HG02588 (cell line): ENCODE results near the gene TRPC4.

Experiments
- ATAC-seq: cut with Tn5 transposase; IDR thresholded peaks from one replicate; pipeline ENCODE4 v1.9.1; 2021; ENCODE audit warnings: mild to moderate bottlenecking, moderate library complexity; ENCODE audit not compliant: unreplicated experiment

Gene TRPC4

GRCh38 chr13:37735293-37735692 lies 134.3 kb downstream of the TRPC4 start:
- no peak for ATAC-seq

- no peak for ATAC-seq
These were observed 139.7 kb downstream of the TRPC4 start for GRCh38 chr13:37729876-37730275.

GRCh38 chr13:37716420-37717195 lies 153.0 kb downstream of the TRPC4 start:
- ATAC-seq: no peak

DNA sequence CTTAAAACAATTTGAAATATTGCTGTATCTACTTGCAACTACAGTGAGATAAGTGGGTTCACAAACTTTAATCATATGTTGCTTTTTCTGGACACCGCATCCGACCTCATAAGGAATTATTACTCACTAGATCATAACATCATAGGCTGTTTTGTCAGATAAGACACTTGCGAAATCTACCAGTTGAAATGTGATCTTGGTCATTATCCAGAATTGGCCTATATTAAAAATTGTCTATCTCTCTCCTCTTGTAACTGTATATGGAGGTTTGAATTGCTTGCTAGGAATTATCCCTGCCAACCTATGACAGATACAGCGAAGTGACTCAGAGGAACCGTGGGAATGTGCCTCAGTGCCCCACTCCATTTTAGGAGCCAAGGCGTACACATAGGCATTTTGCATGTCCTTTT lies 154.0 kb downstream of the TRPC4 start:
- no peak for ATAC-seq

DNA sequence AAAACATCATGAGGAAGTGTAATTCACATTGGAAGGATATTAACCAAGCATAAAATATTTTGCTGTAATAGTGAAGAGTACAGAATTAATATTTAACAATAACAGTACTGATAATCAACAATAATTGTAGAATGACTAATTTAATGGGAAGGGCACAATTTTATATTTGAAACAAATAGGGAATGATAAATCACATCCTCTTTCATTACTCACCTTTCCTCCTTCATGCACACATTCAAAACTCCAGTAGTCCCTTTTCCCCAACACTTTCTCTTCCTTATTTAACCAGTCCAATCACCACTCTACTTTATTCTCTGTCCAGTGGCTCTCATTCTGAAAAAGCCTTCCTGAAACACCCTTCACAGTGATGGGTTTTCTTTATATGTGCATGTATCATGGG lies 160.3 kb downstream of the TRPC4 start:
- ATAC-seq: no peak

DNA sequence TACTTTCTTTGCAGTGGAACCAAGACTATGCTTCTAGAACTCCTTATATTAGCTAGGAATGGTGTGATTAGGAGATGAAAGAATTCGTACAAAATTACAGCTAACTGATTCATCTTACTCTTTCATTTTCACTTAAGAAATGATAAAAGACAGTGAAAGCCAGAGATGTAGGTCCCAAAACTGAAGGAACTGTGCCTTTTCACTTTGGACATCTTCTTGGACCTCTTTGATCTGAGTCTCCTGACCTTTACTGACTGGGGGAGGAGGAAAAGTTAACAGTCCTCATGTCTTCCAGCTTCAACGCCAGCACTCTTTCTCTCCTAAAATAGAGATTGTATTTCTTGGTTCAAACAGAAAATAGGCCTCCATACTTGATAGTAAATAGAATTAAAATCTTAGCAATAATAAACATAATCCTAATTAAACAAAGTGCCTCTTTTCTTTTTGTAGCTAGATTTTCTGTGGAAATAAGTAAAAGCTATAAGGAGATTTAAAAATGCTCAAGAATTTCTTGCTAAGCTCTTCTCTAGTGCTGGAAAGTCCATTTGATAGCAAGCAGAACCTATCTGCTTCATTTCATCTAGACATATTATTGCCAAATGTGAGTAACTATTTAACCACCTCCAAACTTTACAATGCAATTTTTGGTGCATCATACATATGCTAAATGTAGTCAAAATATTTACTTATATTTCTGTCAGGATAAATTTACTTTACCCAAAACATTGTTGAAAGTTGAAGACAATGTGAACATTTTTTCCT lies 161.7 kb downstream of the TRPC4 start:
- no peak for ATAC-seq

DNA sequence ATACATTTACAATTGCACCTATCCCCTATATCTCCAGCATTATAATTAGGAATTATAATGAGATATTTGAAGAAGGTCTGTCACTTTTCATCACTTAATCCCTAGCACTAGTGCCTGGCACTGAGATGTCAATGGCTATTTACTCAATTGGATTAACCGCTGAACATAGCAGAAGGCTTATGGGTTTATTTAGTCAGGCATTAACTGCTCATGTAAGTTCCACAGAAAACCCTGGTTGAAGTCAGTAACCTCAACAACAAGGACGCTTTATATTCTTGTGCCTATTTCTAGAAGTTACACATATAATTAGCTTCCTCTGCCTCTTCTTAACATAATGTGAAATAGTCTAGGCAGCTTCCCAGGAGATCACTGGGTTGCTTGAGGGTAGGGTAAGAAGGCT lies 163.5 kb downstream of the TRPC4 start:
- no peak for ATAC-seq

DNA sequence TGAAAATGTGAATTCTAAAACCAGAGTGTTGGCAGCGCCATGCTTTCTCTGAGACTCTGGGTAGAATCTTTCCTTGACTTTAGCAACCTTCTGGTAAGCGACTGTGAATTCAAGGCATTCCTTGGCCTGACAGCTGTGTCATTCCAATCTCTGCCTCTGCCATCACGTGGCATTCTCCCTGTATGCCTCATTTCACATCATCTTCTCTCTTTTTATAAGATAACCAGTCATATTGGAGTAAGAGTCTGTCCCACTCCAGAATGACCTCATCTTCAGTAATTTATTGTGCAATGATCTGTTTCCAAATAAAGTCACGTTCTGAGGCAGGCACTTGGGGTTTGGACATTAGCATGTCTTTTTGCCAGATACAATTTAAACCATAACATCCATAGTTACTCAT lies 167.6 kb downstream of the TRPC4 start:
- ATAC-seq: no peak

- no peak for ATAC-seq
These were observed 168.3 kb downstream of the TRPC4 start for GRCh38 chr13:37701306-37701705.

GRCh38 chr13:37700887-37701286 lies 168.7 kb downstream of the TRPC4 start:
- no peak for ATAC-seq

DNA sequence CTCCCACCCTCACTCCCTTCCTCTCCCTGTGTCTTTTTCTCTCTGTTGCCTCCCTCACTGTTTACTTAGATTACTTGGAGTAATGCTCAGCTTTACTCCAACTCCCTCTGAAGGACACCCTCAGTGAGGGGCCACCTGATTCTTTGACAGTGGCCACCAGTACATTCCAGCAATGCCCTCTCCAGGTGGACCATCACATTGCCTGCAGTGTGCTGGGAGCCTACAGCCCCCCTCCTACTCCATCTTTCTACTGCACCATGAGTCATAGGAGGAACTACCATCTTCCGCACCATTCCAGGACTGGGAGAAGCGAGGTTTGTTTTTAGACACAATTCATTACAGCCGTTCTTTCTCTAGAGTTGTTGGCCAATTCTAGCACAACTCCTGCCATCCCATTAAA lies 174.4 kb downstream of the TRPC4 start:
- ATAC-seq: no peak

DNA sequence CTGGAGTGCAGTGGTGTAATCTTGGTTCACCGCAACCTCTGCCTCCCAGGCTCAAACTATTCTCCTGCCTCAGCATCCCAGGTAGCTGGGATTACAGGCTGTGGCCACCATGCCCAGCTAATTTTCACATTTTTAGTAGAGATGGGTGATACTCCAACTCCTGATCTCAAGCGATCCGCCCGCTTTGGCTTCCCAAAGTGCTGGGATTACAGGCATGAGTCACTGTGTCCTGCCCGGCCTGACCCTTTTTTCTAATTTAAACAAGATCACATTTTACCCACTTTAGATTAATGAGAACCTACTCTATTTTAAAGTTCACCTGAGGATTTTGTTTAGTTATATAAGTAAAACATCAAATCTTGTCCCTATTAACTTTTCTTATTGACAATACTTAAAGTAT lies 179.2 kb downstream of the TRPC4 start:
- no peak for ATAC-seq

DNA sequence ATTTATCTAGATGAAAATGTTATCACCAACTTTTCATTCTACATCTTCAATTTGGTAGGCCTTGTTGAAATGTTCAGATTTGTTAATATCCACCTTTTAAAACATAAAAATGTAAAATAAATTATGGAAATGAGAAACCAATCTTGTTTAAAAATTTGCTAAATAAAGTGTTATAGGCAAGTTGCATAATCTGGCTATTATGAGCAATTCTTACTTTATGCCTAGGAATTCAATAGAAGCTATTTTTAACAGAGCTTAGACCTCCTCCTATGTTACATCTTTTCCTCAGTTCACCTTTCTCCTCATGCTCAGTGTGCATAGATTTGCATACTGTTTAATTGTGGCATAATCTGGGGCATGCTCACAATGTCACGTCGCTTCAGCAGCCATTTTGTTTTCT lies 183.1 kb downstream of the TRPC4 start:
- no peak for ATAC-seq

- no peak for ATAC-seq
These were observed 184.4 kb downstream of the TRPC4 start for GRCh38 chr13:37685206-37685605.

DNA sequence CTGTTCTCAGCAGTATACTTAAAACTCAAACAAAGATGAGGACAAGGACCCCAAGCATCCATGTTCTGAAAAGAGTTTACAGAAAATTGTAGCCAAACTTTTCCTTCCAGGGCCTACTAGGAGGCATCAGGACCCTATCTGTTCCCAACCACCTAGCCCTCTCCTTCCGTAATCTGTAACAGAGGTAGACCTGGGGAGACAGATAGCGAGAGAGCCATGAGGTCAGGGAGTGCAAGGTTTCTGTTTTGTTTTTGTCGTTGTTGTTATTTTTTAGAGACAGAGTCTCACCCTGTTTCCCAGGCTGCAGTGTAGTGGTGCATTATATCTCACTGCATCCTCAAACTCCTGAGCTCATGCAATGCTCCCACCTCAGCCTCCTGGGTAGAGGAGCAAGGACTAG lies 187.1 kb downstream of the TRPC4 start:
- ATAC-seq: no peak

DNA sequence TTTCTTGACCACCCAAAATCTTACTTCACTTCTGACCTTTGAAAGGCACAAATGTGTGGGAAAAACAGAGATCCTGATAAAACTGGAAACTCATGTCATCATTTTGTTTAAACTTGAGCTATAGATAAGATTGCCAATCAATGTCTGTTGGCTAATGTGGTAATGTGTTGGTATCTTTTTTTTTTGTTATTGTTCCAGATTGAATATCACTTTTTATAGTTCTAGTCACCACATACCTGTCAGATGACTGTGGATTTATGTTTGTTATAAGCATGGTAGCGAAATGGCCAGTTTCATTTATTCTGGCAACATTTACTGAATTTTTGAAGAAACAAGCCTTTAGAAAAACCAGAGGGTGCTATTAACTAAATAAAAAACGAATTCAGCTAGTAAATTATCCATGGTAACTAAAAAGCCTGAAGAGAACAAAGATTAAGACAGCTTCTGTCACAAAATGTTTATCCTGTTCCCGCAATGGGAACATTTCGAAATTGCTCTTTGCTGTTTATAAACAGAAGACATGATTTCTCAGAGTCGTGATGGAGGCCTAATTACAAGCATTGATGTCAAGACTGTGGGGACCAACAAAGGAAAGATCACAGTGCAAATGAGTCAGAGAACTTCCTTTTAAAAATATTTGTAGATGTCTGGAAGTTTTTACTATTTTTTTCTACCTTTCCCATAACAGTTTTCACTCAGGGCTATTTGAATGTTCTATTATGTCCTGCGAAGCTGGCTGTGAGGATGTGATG lies 188.1 kb downstream of the TRPC4 start:
- ATAC-seq: no peak

- ATAC-seq: no peak
These were observed 189.4 kb downstream of the TRPC4 start for GRCh38 chr13:37680137-37680536.

GRCh38 chr13:37679043-37679442 lies 190.5 kb downstream of the TRPC4 start:
- ATAC-seq: no peak

DNA sequence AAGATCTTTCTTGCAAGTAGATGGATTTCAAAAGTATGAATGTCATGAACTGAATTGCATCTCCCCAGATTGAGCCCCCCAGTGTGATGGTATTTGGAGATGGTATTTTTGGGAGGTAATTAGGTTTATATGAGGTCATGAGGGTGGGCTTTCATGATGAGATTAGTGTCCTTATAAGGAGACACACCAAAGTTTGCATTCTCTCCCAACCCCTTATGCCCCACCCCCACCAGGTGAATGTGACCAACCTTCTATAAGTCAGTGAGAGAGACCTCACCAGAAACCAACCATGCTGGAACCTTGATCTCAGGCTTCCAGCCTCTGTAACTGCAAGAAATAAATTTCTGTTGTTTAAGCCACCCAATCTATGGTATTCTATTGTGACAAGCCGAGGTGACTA lies 199.7 kb downstream of the TRPC4 start:
- no peak for ATAC-seq

- ATAC-seq: no peak
These were observed 201.9 kb downstream of the TRPC4 start for GRCh38 chr13:37667702-37668101.

GRCh38 chr13:37666036-37666435 lies 203.5 kb downstream of the TRPC4 start:
- ATAC-seq: no peak

DNA sequence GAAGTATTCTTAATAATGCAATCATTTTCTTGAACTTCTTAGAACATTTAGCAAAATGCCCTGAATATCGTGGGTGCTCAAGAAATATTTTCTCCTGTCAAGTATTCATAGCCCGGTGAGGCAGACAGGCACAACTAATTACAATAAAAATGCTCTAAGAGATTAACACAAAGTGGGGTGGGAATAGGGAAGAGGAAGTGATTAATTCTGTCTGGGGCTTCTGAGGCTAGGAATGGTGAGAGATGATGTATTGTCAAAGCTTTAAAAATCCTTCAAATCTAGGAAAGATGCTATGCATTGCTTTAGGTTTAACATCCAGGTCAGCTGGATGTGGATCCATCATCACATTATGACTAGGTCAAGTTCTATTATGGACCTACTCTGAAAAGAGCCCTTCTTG lies 204.2 kb downstream of the TRPC4 start:
- no peak for ATAC-seq
